ENCODE data around the gene ITIH5.

DNA sequence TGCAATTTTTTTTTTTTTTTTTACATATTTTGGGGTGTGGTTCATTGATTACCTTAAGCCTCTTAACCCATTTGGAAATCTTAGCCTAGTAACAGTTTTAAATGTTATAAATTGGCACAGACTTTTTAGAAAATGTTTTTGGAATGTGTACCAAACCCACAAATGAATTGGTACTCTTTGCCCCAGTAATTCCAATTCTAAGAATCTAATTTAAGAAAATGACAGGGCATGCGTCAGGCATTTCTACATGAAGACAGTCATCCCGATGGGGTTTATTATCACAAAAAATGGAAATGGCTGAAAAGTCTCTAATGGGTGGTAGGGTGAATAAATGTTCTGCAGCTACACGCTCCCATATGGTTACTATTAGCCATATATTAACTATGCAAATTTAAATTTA lies 54.9 kb downstream of the ITIH5 start:
- TF ChIP-seq SUZ12 (IDR thresholded peaks at IDR 0.05) (no peak), SP1 (IDR thresholded peaks at IDR 0.05) (no peak), HDGF (IDR thresholded peaks at IDR 0.05; ENCODE audit: borderline replicate concordance) (no peak), FOXM1 (IDR thresholded peaks at IDR 0.05; ENCODE audit: borderline replicate concordance) (no peak), ZNF384 (IDR thresholded peaks at IDR 0.05) (no peak), CTBP1 (IDR thresholded peaks at IDR 0.05; ENCODE audit: borderline replicate concordance) (no peak), ELF4 (IDR thresholded peaks at IDR 0.05) (no peak), FOXA1 (IDR thresholded peaks at IDR 0.05) (no peak), FOXK2 (IDR thresholded peaks at IDR 0.05) (no peak), LEF1 (IDR thresholded peaks at IDR 0.05; ENCODE audit: borderline replicate concordance) (no peak), TARDBP (IDR thresholded peaks at IDR 0.05) (no peak), BHLHE40 (IDR thresholded peaks at IDR 0.05; ENCODE audit: borderline replicate concordance) (no peak), ARNT (IDR thresholded peaks at IDR 0.05) (no peak)

Measured in HEK293T (cell line).